K562 (cell line): ENCODE data around the gene SPRED2. TPM values are rescaled to one million over a fixed set of nuclear protein-coding genes. Genes with fewer than 3 reads are reported as not detected.

Source experiments
- ATAC-seq: fragments of 200-7000 bp; cut with Tn5 transposase; 3 replicates; pipeline ENCODE4 v1.9.1; 2020; ENCODE audit warnings: moderate library complexity
- BruUV-seq: library from RNA; stranded (reverse); fragments of 400-500 nt; replicated peaks from 2 replicates; lab custom pipeline; 2021; lab: Mats Ljungman, UMichigan
- CTCF ChIA-PET: fragments of 300-600 bp; formaldehyde crosslinking; extraction: SDS; loops from one replicate; lab custom pipeline; 2021; ENCODE audit warnings: low intra/inter-chr PET ratio; lab: Yijun Ruan, JAX
- POLR2A ChIA-PET: fragments of 300-600, 350-650 bp; sonication (Branson Sonifier 250); formaldehyde crosslinking; extraction: SDS; loops from one replicate; lab custom pipeline; 2021; ENCODE audit warnings: antibody characterized with exemption, inconsistent platforms; lab: Yijun Ruan, JAX
- DNase-seq, 4 experiments: peaks; one replicate each; pipeline versions ENCODE4 v3.0.0 to v3.0.0-alpha.2; 2011 to 2018; ENCODE audit warnings: low spot score in 3 of 4, mixed read lengths in 3 of 4; ENCODE audit errors: extremely low read depth in 1 of 4
- FAIRE-seq: peaks from 2 replicates; lab custom pipeline; 2011; peaks lifted over from hg19 to GRCh38; lab: Jason Lieb, UNC
- H2AFZ ChIP-seq: 2 replicates; pipeline ENCODE4 v1.6.0; 2011; ENCODE audit warnings: low read depth, low read length, control low read depth, inconsistent platforms
- H3K27ac ChIP-seq: fragments of 200-600 bp; 3 replicates; pipeline ENCODE4 v1.8.0; 2011; ENCODE audit warnings: low read depth, mild to moderate bottlenecking, control low read depth, inconsistent platforms, low read length, moderate library complexity, mixed read lengths; ENCODE audit errors: extremely low read depth
- H3K27me3 ChIP-seq, 2 experiments: fragments of 300-600 bp in 1 of 2; 2 replicates in 1 of 2; 3 replicates in 1 of 2; pipeline versions ENCODE4 v1.6.0 to v1.8.0; 2011; ENCODE audit warnings: inconsistent platforms in 2 of 2, low read length in 2 of 2, mild to moderate bottlenecking in 1 of 2, mixed read lengths in 1 of 2, moderate library complexity in 1 of 2; ENCODE audit not compliant: control insufficient read depth in 2 of 2, insufficient read depth in 2 of 2
- H3K36me3 ChIP-seq: fragments of 300-600 bp; 3 replicates; pipeline ENCODE4 v1.8.0; 2011; ENCODE audit warnings: mild to moderate bottlenecking, low read length, inconsistent platforms; ENCODE audit not compliant: control insufficient read depth, insufficient read depth
- H3K4me1 ChIP-seq, 2 experiments: fragments of 200-600 bp in 1 of 2; replicated peaks in 1 of 2; 2 replicates in 1 of 2; 3 replicates in 1 of 2; pipeline versions ENCODE4 v1.5.1 to v1.8.0; 2011; ENCODE audit warnings: inconsistent platforms in 2 of 2, low read length in 2 of 2, mild to moderate bottlenecking in 1 of 2, mixed read lengths in 1 of 2, moderate library complexity in 1 of 2; ENCODE audit not compliant: control insufficient read depth in 2 of 2, insufficient read depth in 2 of 2
- H3K4me2 ChIP-seq: 2 replicates; pipeline ENCODE4 v1.6.1; 2011; ENCODE audit warnings: low read length, control low read depth, inconsistent platforms, mixed read lengths; ENCODE audit not compliant: insufficient read depth
- H3K4me3 ChIP-seq: fragments of 200-600 bp; sonication (generic), shearing (Covaris generic); 2 replicates; pipeline ENCODE4 v1.5.1; 2016; ENCODE audit warnings: control low read depth, inconsistent platforms
- H3K79me2 ChIP-seq: fragments of 200-600 bp; 3 replicates; pipeline ENCODE4 v1.8.0; 2011; ENCODE audit warnings: low read length, inconsistent platforms; ENCODE audit not compliant: control insufficient read depth, insufficient read depth
- H3K9ac ChIP-seq, 2 experiments: 2 replicates each; pipeline versions ENCODE4 v1.6.0 to v1.6.1; 2011; ENCODE audit warnings: low read depth in 2 of 2, low read length in 2 of 2, control low read depth in 1 of 2, inconsistent platforms in 1 of 2, mild to moderate bottlenecking in 1 of 2, mixed read lengths in 1 of 2; ENCODE audit not compliant: insufficient read depth in 1 of 2
- H3K9me1 ChIP-seq: one replicate; pipeline ENCODE4 v1.6.0; 2011; ENCODE audit warnings: inconsistent platforms, mild to moderate bottlenecking, low read length, moderate library complexity; ENCODE audit not compliant: control insufficient read depth, insufficient read depth
- H3K9me3 ChIP-seq: replicated peaks from 2 replicates; pipeline ENCODE4 v1.5.1; 2011; ENCODE audit warnings: low read depth, low read length, inconsistent platforms; ENCODE audit not compliant: control insufficient read depth, insufficient read depth
- H4K20me1 ChIP-seq: replicated peaks from 2 replicates; pipeline ENCODE4 v1.6.1; 2011; ENCODE audit warnings: low read length, inconsistent platforms, mixed read lengths; ENCODE audit not compliant: control insufficient read depth, insufficient read depth
- BRCA1 ChIP-seq, 2 experiments: fragments of 450-650 bp in 1 of 2; sonication (generic) in 1 of 2; formaldehyde crosslinking in 1 of 2; IDR thresholded peaks; 2 replicates each; pipeline versions ENCODE4 v1.5.0 to v1.6.1; 2017 to 2020; ENCODE audit warnings: mild to moderate bottlenecking in 1 of 2, missing genetic modification reagents in 1 of 2
- GABPB1 ChIP-seq: sonication (generic); formaldehyde crosslinking; IDR thresholded peaks from 2 replicates; pipeline ENCODE4 v1.8.0; 2022; ENCODE audit warnings: mild to moderate bottlenecking, missing genetic modification reagents
- HDAC2 ChIP-seq: fragments of 450-650 bp; IDR thresholded peaks from 2 replicates; pipeline ENCODE4 v1.6.1; 2016; ENCODE audit warnings: mild to moderate bottlenecking
- MAFK ChIP-seq: IDR thresholded peaks from 2 replicates; pipeline ENCODE4 v1.6.1; 2011; ENCODE audit warnings: low read length, improper control_type of control experiment
- MYNN ChIP-seq, 2 experiments: sonication (generic); formaldehyde crosslinking in 1 of 2; IDR thresholded peaks; 2 replicates each; pipeline versions ENCODE4 v1.5.0 to v1.6.1; 2016 to 2020; ENCODE audit warnings: antibody characterized with exemption in 1 of 2, missing genetic modification reagents in 1 of 2
- NCOA1 ChIP-seq: fragments of 450-650 bp; IDR thresholded peaks from 2 replicates; pipeline ENCODE4 v1.6.1; 2016; ENCODE audit warnings: low read depth
- PRMT5 ChIP-seq: sonication (generic); formaldehyde crosslinking; IDR thresholded peaks from 2 replicates; pipeline ENCODE4 v1.5.0; 2020; ENCODE audit warnings: missing genetic modification reagents
- PTTG1 ChIP-seq: fragments of 450-650 bp; IDR thresholded peaks from 2 replicates; pipeline ENCODE4 v1.6.1; 2016; ENCODE audit warnings: low read depth, mild to moderate bottlenecking, missing genetic modification characterization, missing compliant biosample characterization
- SMAD2 ChIP-seq: fragments of 150-350 bp; IDR thresholded peaks from 2 replicates; pipeline ENCODE4 v1.6.1; 2014; ENCODE audit warnings: low read depth, mild to moderate bottlenecking, low read length
- SNRNP70 ChIP-seq: fragments of 200-400 bp; formaldehyde crosslinking; optimal IDR thresholded peaks from 2 replicates; pipeline ENCODE3; 2017; ENCODE audit warnings: low read depth, low read length
- SREBF1 ChIP-seq: fragments of 150-350 bp; IDR thresholded peaks from 2 replicates; pipeline ENCODE4 v1.6.1; 2014; ENCODE audit warnings: antibody characterized with exemption, low read depth, low read length, borderline replicate concordance
- SRSF3 ChIP-seq: fragments of 200-400 bp; formaldehyde crosslinking; IDR thresholded peaks from 2 replicates; pipeline ENCODE4 v1.6.1; 2016; ENCODE audit warnings: mild to moderate bottlenecking, low read length, moderate library complexity; ENCODE audit not compliant: insufficient read depth
- U2AF1 ChIP-seq: fragments of 200-400 bp; formaldehyde crosslinking; optimal IDR thresholded peaks from 2 replicates; pipeline ENCODE3; 2017; ENCODE audit warnings: mild to moderate bottlenecking, low read depth, low read length, moderate library complexity
- ZKSCAN8 ChIP-seq: fragments of 200-800 bp; sonication (Bioruptor generic); IDR thresholded peaks from 2 replicates; pipeline ENCODE4 v1.6.1; 2016; ENCODE audit warnings: missing genetic modification characterization, missing compliant biosample characterization
- WGBS: fragments of 100-300 bp; shearing (Covaris generic); methylation state at CpG from one replicate; pipeline ENCODE4 v1.1.6; 2016; ENCODE audit warnings: low coverage, mixed read lengths; ENCODE audit not compliant: insufficient coverage; ENCODE audit errors: missing lambda C conversion rate; 5-methylcytosine and 5-hydroxymethylcytosine counted together
- in situ Hi-C: fragments of 300-500 bp; cut with MboI; formaldehyde crosslinking; loops from 4 replicates; pipeline ENCODE4 v1.15.0; 2018; ENCODE audit warnings: inconsistent platforms, mixed read lengths
- intact Hi-C: fragments of 100-400 bp; cut with micrococcal nuclease; formaldehyde crosslinking; loops from 2 replicates; pipeline ENCODE4 v1.14.2; 2022
- polyA plus RNA-seq, 8 experiments: library from polyadenylated mRNA; depleted of rRNA in 4 of 8; stranded (reverse) in 5 of 8; unstranded in 3 of 8; fragments of >200 nt; fragmentation: Nextera tagmentation in 2 of 8; fragmentation: Illumina TruSeq in 1 of 8; extraction: Ambion mirVana in 2 of 8; extraction: Trizol in 1 of 8; gene quantifications; 2 replicates each; pipeline versions ENCODE4 v1.2.1 to v1.2.3, GENCODE V29; 2011 to 2014; ENCODE audit warnings: inconsistent platforms in 1 of 8, missing spikeins in 1 of 8
- total RNA-seq, 7 experiments: library from RNA; depleted of rRNA in 6 of 7; stranded (reverse); fragments of >200 nt in 6 of 7; fragmentation: Illumina TruSeq in 2 of 7; extraction: Trizol in 2 of 7; gene quantifications; 2 replicates each; pipeline versions ENCODE4 v1.2.1 to v1.2.3, GENCODE V29; 2011 to 2021; ENCODE audit warnings: low replicate concordance in 1 of 7
- TF ChIP-seq, protein P1 (sequence below): fragments of 250-450 bp; sonication (Bioruptor Pico); IDR thresholded peaks from 2 replicates; pipeline ENCODE4 v1.5.0; 2022; ENCODE audit warnings: mild to moderate bottlenecking

Gene SPRED2
- total and polyA plus RNA-seq, 9 of the 15 experiments (the other 6 are each of a cell fraction or from before 2014, with no cell fraction given), result 4.6 to 50.8 (median 14.1) TPM

- no TSS peak for BruUV-seq
- Histone ChIP-seq H3K36me3 (no peaks in the 10 kb centered on the region), H3K4me3 (no peak overlapping the region), H3K27me3 (no peaks in the 10 kb centered on the region), H2AFZ (no peak overlapping the region), H3K9me3 (no peaks in the 10 kb centered on the region)
- 23% methylated on average over 3 of the region's 3 CpGs for WGBS
- in situ Hi-C loops, result no loop called here
- no peak for TF ChIP-seq SMAD2
- no peak for TF ChIP-seq SRSF3
- TF ChIP-seq PTTG1 (tag), result no peak
- TF ChIP-seq MAFK, result no peak
- TF ChIP-seq GABPB1 (CRISPR knock-in tag), result no peak
- no peak for TF ChIP-seq PRMT5 (CRISPR knock-in tag)
- TF ChIP-seq SREBF1, result no peak
- TF ChIP-seq U2AF1, result no peak
- no peak for TF ChIP-seq HDAC2
- no peak for TF ChIP-seq NCOA1
- no peak for TF ChIP-seq BRCA1 (IDR thresholded peaks at IDR 0.05)
- TF ChIP-seq BRCA1 (CRISPR knock-in tag; IDR thresholded peaks at IDR 0.05), result no peak
- TF ChIP-seq SNRNP70, result no peak
- TF ChIP-seq ZKSCAN8 (CRISPR knock-in tag), result no peak
- no peak for TF ChIP-seq MYNN (IDR thresholded peaks at IDR 0.05)
- no peak for TF ChIP-seq MYNN (CRISPR knock-in tag; IDR thresholded peaks at IDR 0.05)
- TF ChIP-seq, protein P1, sequence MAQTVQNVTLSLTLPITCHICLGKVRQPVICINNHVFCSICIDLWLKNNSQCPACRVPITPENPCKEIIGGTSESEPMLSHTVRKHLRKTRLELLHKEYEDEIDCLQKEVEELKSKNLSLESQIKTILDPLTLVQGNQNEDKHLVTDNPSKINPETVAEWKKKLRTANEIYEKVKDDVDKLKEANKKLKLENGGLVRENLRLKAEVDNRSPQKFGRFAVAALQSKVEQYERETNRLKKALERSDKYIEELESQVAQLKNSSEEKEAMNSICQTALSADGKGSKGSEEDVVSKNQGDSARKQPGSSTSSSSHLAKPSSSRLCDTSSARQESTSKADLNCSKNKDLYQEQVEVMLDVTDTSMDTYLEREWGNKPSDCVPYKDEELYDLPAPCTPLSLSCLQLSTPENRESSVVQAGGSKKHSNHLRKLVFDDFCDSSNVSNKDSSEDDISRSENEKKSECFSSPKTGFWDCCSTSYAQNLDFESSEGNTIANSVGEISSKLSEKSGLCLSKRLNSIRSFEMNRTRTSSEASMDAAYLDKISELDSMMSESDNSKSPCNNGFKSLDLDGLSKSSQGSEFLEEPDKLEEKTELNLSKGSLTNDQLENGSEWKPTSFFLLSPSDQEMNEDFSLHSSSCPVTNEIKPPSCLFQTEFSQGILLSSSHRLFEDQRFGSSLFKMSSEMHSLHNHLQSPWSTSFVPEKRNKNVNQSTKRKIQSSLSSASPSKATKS, result no peak
- TF ChIP-seq, all 486 proteins: peak for 0
- DNase-seq (no peak), ATAC-seq (no peak), FAIRE-seq (no peak)
- H3K4me1 ChIP-seq, result no peaks in the 10 kb centered on the region; a peak in 1 of 5 replicates
- no peaks in the 10 kb centered on the region for H3K9me1 ChIP-seq
- CTCF ChIA-PET, result no interaction called here
- H3K4me2 ChIP-seq, result no peak overlapping the region
- intact Hi-C loops, result no loop called here
- POLR2A ChIA-PET, result interaction anchor here (0.8 to 0.9 kb wide), 2 partner anchors 12 to 27 kb away, joined by 3 to 5 read pairs; no protein-coding TSS in a partner anchor
- H3K27ac ChIP-seq, result no peak overlapping the region
- H3K79me2 ChIP-seq, result no peaks in the 10 kb centered on the region
- no peaks in the 10 kb centered on the region for H4K20me1 ChIP-seq
- no peak overlapping the region for H3K9ac ChIP-seq
These were observed 32.2 kb upstream of the SPRED2 start for GRCh38 chr2:65464604-65465003.
